SK-N-MC (cell line): ENCODE data around the gene DENND1C.
"Not testable (repeated sequence)": the region's sequence is repeated elsewhere in the genome, so short reads cannot be mapped to it uniquely, and the experiment has no call there.

Experiments
- DNase-seq: peaks from one replicate; pipeline ENCODE4 v3.0.0-alpha.2; 2011; ENCODE audit warnings: low read depth, low spot score
- H3K27ac ChIP-seq: fragments of 200-600 bp; sonication (generic); 2 replicates; pipeline ENCODE4 v1.5.1; 2016; ENCODE audit warnings: mixed run types
- H3K36me3 ChIP-seq: fragments of 200-600 bp; sonication (generic); 2 replicates; pipeline ENCODE4 v1.6.1; 2017; ENCODE audit warnings: antibody characterized with exemption, low read length, mixed read lengths; ENCODE audit not compliant: insufficient read depth
- H3K4me3 ChIP-seq: fragments of 200-600 bp; sonication (generic); 2 replicates; pipeline ENCODE4 v1.5.1; 2016
- H3K9ac ChIP-seq: fragments of 200-600 bp; sonication (generic); 2 replicates; pipeline ENCODE4 v1.8.0; 2017; ENCODE audit warnings: mixed run types, mixed read lengths; ENCODE audit not compliant: insufficient read length
- H3K9me3 ChIP-seq: fragments of 200-600 bp; sonication (generic); 2 replicates; pipeline ENCODE4 v1.6.1; 2017; ENCODE audit warnings: low read depth, mild to moderate bottlenecking, antibody characterized with exemption, low read length, moderate library complexity, mixed read lengths
- EZH2 ChIP-seq: fragments of 200-600 bp; sonication (generic); IDR thresholded peaks from one replicate; pipeline ENCODE4 v1.6.1; 2017; ENCODE audit warnings: antibody characterized with exemption
- FOXP2 ChIP-seq: optimal IDR thresholded peaks from 2 replicates; pipeline ENCODE3; 2011; ENCODE audit warnings: mild to moderate bottlenecking, moderate library complexity; ENCODE audit not compliant: insufficient read depth; ENCODE audit errors: extremely low read length, control extremely low read depth
- POLR2AphosphoS5 ChIP-seq: IDR thresholded peaks from 2 replicates; pipeline ENCODE4 v1.6.1; 2012; ENCODE audit warnings: mild to moderate bottlenecking, low read depth, low read length, borderline replicate concordance

Gene DENND1C

GRCh38 chr19:6510618-6511017 is 29.0 kb upstream of the DENND1C start:
- no peak overlapping the region for H3K9ac ChIP-seq
- H3K4me3 ChIP-seq, result no peak overlapping the region
- H3K27ac ChIP-seq, result no peak overlapping the region
- H3K9me3 ChIP-seq, result no peaks in the 10 kb centered on the region
- TF ChIP-seq FOXP2 (no peak), EZH2 (no peak), POLR2AphosphoS5 (no peak)
- no peak for DNase-seq
- no peaks in the 10 kb centered on the region for H3K36me3 ChIP-seq

GRCh38 chr19:6509118-6509971 is 27.8 kb upstream of the DENND1C start:
- no peak overlapping the region for H3K4me3 ChIP-seq
- no peak for DNase-seq
- no peak overlapping the region for H3K27ac ChIP-seq
- H3K9ac ChIP-seq, result no peak overlapping the region
- TF ChIP-seq EZH2 (no peak), POLR2AphosphoS5 (no peak), FOXP2 (no peak)
- H3K36me3 ChIP-seq, result no peaks in the 10 kb centered on the region
- no peaks in the 10 kb centered on the region for H3K9me3 ChIP-seq

GRCh38 chr19:6508028-6508771 is 26.6 kb upstream of the DENND1C start:
- DNase-seq, H3K9ac ChIP-seq, H3K9me3 ChIP-seq, H3K4me3 ChIP-seq, H3K27ac ChIP-seq, H3K36me3 ChIP-seq: not testable (repeated sequence)

DNA sequence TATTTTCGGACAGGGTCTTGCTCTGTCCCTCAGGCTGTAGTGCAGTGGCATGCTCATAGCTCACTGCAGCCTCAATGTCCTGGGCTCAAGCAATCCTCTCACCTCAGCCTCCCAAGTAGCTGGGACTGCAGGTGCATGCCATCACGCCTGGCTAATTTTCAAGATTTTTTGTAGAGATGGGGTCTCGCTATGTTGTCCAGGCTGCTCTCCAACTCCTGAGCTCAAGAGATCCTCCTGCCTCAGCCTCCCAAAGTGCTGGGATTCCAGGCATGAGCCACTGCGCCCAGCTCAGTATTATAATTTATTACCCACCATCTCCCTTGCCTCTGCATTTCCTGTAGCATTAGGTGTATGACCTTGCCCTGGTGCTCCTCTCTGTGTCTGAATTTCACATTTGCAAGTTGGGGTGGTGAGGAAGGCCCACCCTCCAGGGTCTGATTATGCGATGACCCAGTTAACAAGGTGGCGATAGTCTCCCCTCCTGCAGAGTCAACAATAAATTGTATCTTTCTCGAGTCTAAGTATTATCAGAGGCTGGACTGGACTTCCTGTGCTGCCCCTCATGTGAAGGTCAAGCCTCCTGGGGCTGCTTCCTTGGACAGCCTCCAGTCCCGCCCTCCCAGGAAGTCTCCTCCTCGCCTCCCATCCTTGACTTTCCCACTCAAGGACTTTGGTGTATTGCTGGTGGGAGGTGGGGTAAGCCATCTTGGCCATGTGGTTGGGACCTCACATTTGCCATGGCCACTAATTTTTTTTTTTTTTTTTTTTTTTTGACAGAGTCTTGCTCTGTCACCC is 22.0 kb upstream of the DENND1C start:
- DNase-seq, result no peak
- no peak overlapping the region for H3K9ac ChIP-seq
- H3K36me3 ChIP-seq, result peaks cover 3% of the 10 kb centered on the region; the same call in 1 of the 2 replicates
- TF ChIP-seq POLR2AphosphoS5 (no peak), FOXP2 (no peak), EZH2 (no peak)
- no peaks in the 10 kb centered on the region for H3K9me3 ChIP-seq
- H3K27ac ChIP-seq, result no peak overlapping the region
- no peak overlapping the region for H3K4me3 ChIP-seq

GRCh38 chr19:6501740-6502648 is 20.4 kb upstream of the DENND1C start, which contains the start of gene TUBB4A:
Gene TUBB4A (minus strand): TSS chr19:6502309. CDS start chr19:6502212, 97 bp downstream.
- Histone ChIP-seq H3K4me3 (peak within 1 kb of the TSS; percentile 93), H3K9ac (peak within 1 kb of the TSS; percentile 75), H3K36me3 (peaks cover 3% of the 10 kb centered on the region; the same call in 1 of the 2 replicates), H3K9me3 (no peaks in the 10 kb centered on the region), H3K27ac (peak within 1 kb of the TSS; percentile 65)
- no peak for DNase-seq
- TF ChIP-seq FOXP2 (no peak), EZH2 (no peak), POLR2AphosphoS5 (peak; percentile 69; the same call in 1 of the 2 replicates)

DNA sequence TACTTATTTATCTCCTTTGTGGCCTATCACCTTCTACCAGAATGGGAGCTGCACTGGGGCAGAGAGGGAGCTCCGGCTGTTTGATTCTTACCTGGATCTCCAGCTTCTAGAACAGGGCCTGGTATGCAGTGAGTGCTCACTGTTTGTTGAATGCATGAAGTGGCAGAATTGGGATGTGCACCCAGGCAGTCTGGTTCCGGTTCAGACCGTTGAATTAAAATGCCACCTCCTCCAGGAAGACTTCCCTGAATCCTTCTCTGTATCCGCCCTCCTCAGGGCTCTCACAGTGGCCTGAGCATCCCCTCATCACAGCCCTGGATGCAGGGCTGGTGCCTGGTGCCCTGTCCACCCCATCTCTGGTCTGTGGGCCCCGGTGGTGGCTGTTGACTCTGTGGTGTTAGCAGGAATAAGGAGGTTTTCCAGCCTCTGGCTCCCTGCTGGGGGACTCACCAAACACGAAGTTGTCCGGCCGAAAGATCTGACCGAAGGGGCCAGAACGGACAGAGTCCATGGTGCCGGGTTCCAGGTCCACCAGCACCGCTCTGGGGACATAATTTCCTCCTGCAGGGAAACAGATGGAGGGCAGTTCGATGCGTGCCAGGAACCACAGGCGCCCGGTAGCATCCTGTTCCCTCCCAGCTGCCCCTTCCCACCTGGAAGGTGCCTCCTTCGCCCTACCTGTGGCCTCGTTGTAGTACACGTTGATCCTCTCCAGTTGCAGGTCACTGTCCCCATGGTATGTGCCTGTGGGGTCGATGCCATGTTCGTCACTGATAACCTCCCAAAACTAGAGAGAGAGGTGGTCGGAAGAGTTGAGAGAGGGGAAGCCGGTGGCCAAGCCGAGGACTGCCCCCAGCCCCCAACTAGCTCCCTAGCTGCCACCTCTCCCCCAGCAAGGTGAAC is 19.5 kb upstream of the DENND1C start:
- H3K4me3 ChIP-seq, result peak overlapping the region; percentile 93
- H3K36me3 ChIP-seq, result peaks cover 3% of the 10 kb centered on the region; the same call in 1 of the 2 replicates
- H3K9ac ChIP-seq, result peak overlapping the region; percentile 75
- DNase-seq, result no peak
- H3K9me3 ChIP-seq, result no peaks in the 10 kb centered on the region
- H3K27ac ChIP-seq, result no peak overlapping the region
- TF ChIP-seq POLR2AphosphoS5, result no peak
- TF ChIP-seq EZH2, result no peak
- no peak for TF ChIP-seq FOXP2
